H9 (cell line): Measurements from ENCODE around the gene TMEM217. TPM values are rescaled to one million over a fixed set of nuclear protein-coding genes. Genes with fewer than 3 reads are reported as not detected.

Source experiments
- DNase-seq: peaks from one replicate; pipeline ENCODE4 v3.0.0-alpha.2; 2017
- H2AFZ ChIP-seq: one replicate; pipeline ENCODE4 v1.6.1; 2013; ENCODE audit warnings: mild to moderate bottlenecking, low read length, control low read depth, moderate library complexity
- H2AK5ac ChIP-seq: 2 replicates; pipeline ENCODE4 v1.6.1; 2013; ENCODE audit warnings: low read length, control low read depth, mixed read lengths; ENCODE audit not compliant: insufficient read length
- H2BK120ac ChIP-seq: one replicate; pipeline ENCODE4 v1.6.1; 2013; ENCODE audit warnings: low read depth, mild to moderate bottlenecking, low read length, control low read depth, inconsistent platforms; ENCODE audit not compliant: poor library complexity, severe bottlenecking
- H2BK12ac ChIP-seq: 2 replicates; pipeline ENCODE4 v1.6.1; 2013; ENCODE audit warnings: low read length, control low read depth, mixed read lengths, low read depth; ENCODE audit not compliant: insufficient read length
- H2BK15ac ChIP-seq: 2 replicates; pipeline ENCODE4 v1.6.1; 2013; ENCODE audit warnings: low read depth, low read length, control low read depth
- H2BK20ac ChIP-seq: one replicate; pipeline ENCODE4 v1.6.1; 2013; ENCODE audit warnings: low read depth, mild to moderate bottlenecking, low read length, control low read depth, inconsistent platforms; ENCODE audit not compliant: poor library complexity, severe bottlenecking
- H2BK5ac ChIP-seq: 2 replicates; pipeline ENCODE4 v1.6.1; 2013; ENCODE audit warnings: low read length, control low read depth, mixed read lengths; ENCODE audit not compliant: insufficient read length
- H3K14ac ChIP-seq: 2 replicates; pipeline ENCODE4 v1.6.1; 2013; ENCODE audit warnings: low read length, control low read depth; ENCODE audit not compliant: insufficient read depth
- H3K18ac ChIP-seq: 2 replicates; pipeline ENCODE4 v1.6.1; 2013; ENCODE audit warnings: low read depth, mild to moderate bottlenecking, mixed read lengths, low read length, control low read depth; ENCODE audit not compliant: insufficient read length
- H3K23ac ChIP-seq: 2 replicates; pipeline ENCODE4 v1.6.1; 2013; ENCODE audit warnings: low read length, control low read depth, mixed read lengths, low read depth; ENCODE audit not compliant: insufficient read length
- H3K23me2 ChIP-seq: 2 replicates; pipeline ENCODE4 v1.6.1; 2013; ENCODE audit warnings: low read depth, mild to moderate bottlenecking, mixed read lengths, low read length, control low read depth; ENCODE audit not compliant: insufficient read length, poor library complexity, severe bottlenecking
- H3K27ac ChIP-seq: 2 replicates; pipeline ENCODE4 v1.5.1; 2013; ENCODE audit warnings: low read length, control low read depth, mixed read lengths, low read depth; ENCODE audit not compliant: insufficient read length
- H3K27me3 ChIP-seq: 2 replicates; pipeline ENCODE4 v1.6.1; 2013; ENCODE audit warnings: low read length, control low read depth, inconsistent platforms; ENCODE audit not compliant: insufficient read depth
- H3K4ac ChIP-seq: 2 replicates; pipeline ENCODE4 v1.6.1; 2013; ENCODE audit warnings: low read depth, mild to moderate bottlenecking, control low read depth, inconsistent platforms, low read length, moderate library complexity
- H3K4me1 ChIP-seq: 2 replicates; pipeline ENCODE4 v1.6.1; 2013; ENCODE audit warnings: low read length, control low read depth, inconsistent platforms; ENCODE audit not compliant: insufficient read depth
- H3K4me2 ChIP-seq: 2 replicates; pipeline ENCODE4 v1.6.1; 2013; ENCODE audit warnings: low read length, control low read depth, mixed read lengths; ENCODE audit not compliant: insufficient read length, insufficient read depth
- H3K56ac ChIP-seq: 2 replicates; pipeline ENCODE4 v1.6.1; 2013; ENCODE audit warnings: low read depth, mild to moderate bottlenecking, mixed read lengths, low read length, control low read depth; ENCODE audit not compliant: insufficient read length
- H3K79me1 ChIP-seq: 2 replicates; pipeline ENCODE4 v1.6.1; 2013; ENCODE audit warnings: low read depth, mild to moderate bottlenecking, moderate library complexity, low read length, control low read depth, inconsistent platforms; ENCODE audit not compliant: insufficient read depth, poor library complexity, severe bottlenecking
- H3K79me2 ChIP-seq: 2 replicates; pipeline ENCODE4 v1.6.1; 2013; ENCODE audit warnings: low read length, control low read depth, inconsistent platforms; ENCODE audit not compliant: insufficient read depth
- H3K9ac ChIP-seq: 2 replicates; pipeline ENCODE4 v1.6.1; 2013; ENCODE audit warnings: low read length, control low read depth, mixed read lengths; ENCODE audit not compliant: insufficient read length; ENCODE audit errors: extremely low read depth
- H3K9me3 ChIP-seq: one replicate; pipeline ENCODE4 v1.6.1; 2013; ENCODE audit warnings: low read depth, low read length, inconsistent platforms; ENCODE audit not compliant: control insufficient read depth
- H3T11ph ChIP-seq: one replicate; pipeline ENCODE4 v1.6.1; 2013; ENCODE audit warnings: mild to moderate bottlenecking, low read length, control low read depth, inconsistent platforms
- H4K20me1 ChIP-seq: one replicate; pipeline ENCODE4 v1.6.1; 2013; ENCODE audit not compliant: control insufficient read depth, insufficient read length, insufficient read depth
- H4K5ac ChIP-seq: 2 replicates; pipeline ENCODE4 v1.6.1; 2013; ENCODE audit warnings: low read depth, mild to moderate bottlenecking, mixed read lengths, low read length, control low read depth; ENCODE audit not compliant: insufficient read length
- H4K8ac ChIP-seq: replicated peaks from 2 replicates; pipeline ENCODE4 v1.6.1; 2013; ENCODE audit warnings: low read length, control low read depth, mixed read lengths, low read depth; ENCODE audit not compliant: insufficient read length
- H4K91ac ChIP-seq: 2 replicates; pipeline ENCODE4 v1.6.1; 2013; ENCODE audit warnings: low read depth, mild to moderate bottlenecking, moderate library complexity, mixed read lengths, low read length, control low read depth; ENCODE audit not compliant: insufficient read length
- H3K27ac Mint-ChIP-seq, 3 experiments: 2 replicates in 2 of 3; 3 replicates in 1 of 3; pipeline ENCODE4 v1.8.0; 2020 to 2021; ENCODE audit warnings: mixed read lengths in 3 of 3, mild to moderate bottlenecking in 1 of 3, moderate library complexity in 1 of 3
- H3K27me3 Mint-ChIP-seq: 2 replicates; pipeline ENCODE4 v1.8.0; 2021; ENCODE audit warnings: low read depth, mild to moderate bottlenecking, moderate library complexity, mixed read lengths
- H3K36me3 Mint-ChIP-seq, 3 experiments: 2 replicates in 2 of 3; 3 replicates in 1 of 3; pipeline ENCODE4 v1.8.0; 2020 to 2021; ENCODE audit warnings: low read depth in 3 of 3, mixed read lengths in 3 of 3; ENCODE audit not compliant: insufficient read depth in 1 of 3
- H3K4me1 Mint-ChIP-seq, 2 experiments: 2 replicates each; pipeline ENCODE4 v1.8.0; 2020; ENCODE audit warnings: mixed read lengths in 2 of 2
- H3K4me3 Mint-ChIP-seq, 2 experiments: 2 replicates in 1 of 2; 3 replicates in 1 of 2; pipeline ENCODE4 v1.8.0; 2020 to 2021; ENCODE audit warnings: mild to moderate bottlenecking in 2 of 2, mixed read lengths in 2 of 2, moderate library complexity in 1 of 2
- H3K9me3 Mint-ChIP-seq, 2 experiments: 2 replicates in 1 of 2; 3 replicates in 1 of 2; pipeline ENCODE4 v1.8.0; 2020; ENCODE audit warnings: mild to moderate bottlenecking in 2 of 2, mixed read lengths in 2 of 2, moderate library complexity in 1 of 2
- total RNA-seq: library from RNA; stranded (reverse); gene quantifications from 2 replicates; pipeline ENCODE4 v1.2.1, GENCODE V29; 2021
- TF ChIP-seq, protein P1 (sequence below): fragments of 200-600 bp; sonication (generic); conservative IDR thresholded peaks from 3 replicates; pipeline ENCODE4 v1.8.0; 2021; ENCODE audit warnings: antibody characterized with exemption, mild to moderate bottlenecking

TMEM217 gene
- total RNA-seq, 1 experiment from 2014 or later, result 1.1 TPM

DNA sequence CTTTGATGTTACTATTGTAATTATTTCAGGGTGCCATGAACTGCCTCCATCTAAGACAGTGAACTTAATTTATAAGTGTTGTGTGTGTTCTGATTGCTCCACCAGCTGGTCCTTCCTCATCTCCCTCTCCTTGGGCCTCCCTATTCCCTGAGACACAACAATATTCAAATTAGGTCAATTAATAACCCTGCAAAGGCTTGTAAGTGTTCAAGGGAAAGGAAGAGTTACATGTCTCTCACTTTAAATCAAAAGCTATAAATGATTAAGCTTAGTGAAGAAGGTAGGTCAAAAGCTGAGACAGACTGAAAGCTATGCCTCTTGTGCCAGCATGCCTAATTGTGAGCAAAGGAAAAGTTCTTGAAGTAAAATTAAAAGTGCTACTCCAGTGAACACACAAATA, 35.5 kb upstream of the TMEM217 start:
- Histone ChIP-seq H3K27me3 (no peaks in the 10 kb centered on the region), H3K4me1 (no peaks in the 10 kb centered on the region), H4K20me1 (no peaks in the 10 kb centered on the region), H4K5ac (no peak overlapping the region), H2BK5ac (no peak overlapping the region), H3K18ac (no peak overlapping the region), H2BK12ac (no peak overlapping the region), H2BK120ac (no peak overlapping the region), H2AFZ (no peak overlapping the region), H2AK5ac (no peak overlapping the region), H3K79me2 (no peaks in the 10 kb centered on the region), H3K4ac (no peak overlapping the region), H3K23me2 (no peaks in the 10 kb centered on the region), H3K4me2 (no peak overlapping the region), H3K56ac (no peak overlapping the region), H4K91ac (no peak overlapping the region), H3K23ac (no peak overlapping the region), H3K79me1 (no peaks in the 10 kb centered on the region), H2BK15ac (no peak overlapping the region), H3K9me3 (no peaks in the 10 kb centered on the region), H3K14ac (no peak overlapping the region), H3K27ac (no peak overlapping the region), H4K8ac (no peak overlapping the region), H3K9ac (no peak overlapping the region), H3T11ph (no peak overlapping the region), H2BK20ac (no peak overlapping the region)
- H3K27me3 Mint-ChIP-seq, result no peaks in the 10 kb centered on the region
- peaks cover 34 to 64% (median 44%) of the 10 kb centered on the region in 3 experiments for H3K36me3 Mint-ChIP-seq
- H3K4me1 Mint-ChIP-seq, result no peaks in the 10 kb centered on the region
- no peaks in the 10 kb centered on the region for H3K9me3 Mint-ChIP-seq
- no peak overlapping the region for H3K27ac Mint-ChIP-seq
- no peak overlapping the region for H3K4me3 Mint-ChIP-seq
- TF ChIP-seq, protein P1, sequence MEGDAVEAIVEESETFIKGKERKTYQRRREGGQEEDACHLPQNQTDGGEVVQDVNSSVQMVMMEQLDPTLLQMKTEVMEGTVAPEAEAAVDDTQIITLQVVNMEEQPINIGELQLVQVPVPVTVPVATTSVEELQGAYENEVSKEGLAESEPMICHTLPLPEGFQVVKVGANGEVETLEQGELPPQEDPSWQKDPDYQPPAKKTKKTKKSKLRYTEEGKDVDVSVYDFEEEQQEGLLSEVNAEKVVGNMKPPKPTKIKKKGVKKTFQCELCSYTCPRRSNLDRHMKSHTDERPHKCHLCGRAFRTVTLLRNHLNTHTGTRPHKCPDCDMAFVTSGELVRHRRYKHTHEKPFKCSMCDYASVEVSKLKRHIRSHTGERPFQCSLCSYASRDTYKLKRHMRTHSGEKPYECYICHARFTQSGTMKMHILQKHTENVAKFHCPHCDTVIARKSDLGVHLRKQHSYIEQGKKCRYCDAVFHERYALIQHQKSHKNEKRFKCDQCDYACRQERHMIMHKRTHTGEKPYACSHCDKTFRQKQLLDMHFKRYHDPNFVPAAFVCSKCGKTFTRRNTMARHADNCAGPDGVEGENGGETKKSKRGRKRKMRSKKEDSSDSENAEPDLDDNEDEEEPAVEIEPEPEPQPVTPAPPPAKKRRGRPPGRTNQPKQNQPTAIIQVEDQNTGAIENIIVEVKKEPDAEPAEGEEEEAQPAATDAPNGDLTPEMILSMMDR, result no peak
- no peak for DNase-seq
